Stimulated activated CD4-positive, alpha-beta T cell treated with anti-CD3 and anti-CD28 coated beads, Interleukin-4, amount 100 ng/mL, for 1 hour (primary cell): ENCODE measurements around the gene RO60.
A peak's percentile ranks its signal among the peaks of the same experiment; 100 is the strongest.

ENCODE experiments used
- DNase-seq: peaks from one replicate; pipeline ENCODE4 v3.0.0-alpha.2; 2020

Gene RO60

DNA sequence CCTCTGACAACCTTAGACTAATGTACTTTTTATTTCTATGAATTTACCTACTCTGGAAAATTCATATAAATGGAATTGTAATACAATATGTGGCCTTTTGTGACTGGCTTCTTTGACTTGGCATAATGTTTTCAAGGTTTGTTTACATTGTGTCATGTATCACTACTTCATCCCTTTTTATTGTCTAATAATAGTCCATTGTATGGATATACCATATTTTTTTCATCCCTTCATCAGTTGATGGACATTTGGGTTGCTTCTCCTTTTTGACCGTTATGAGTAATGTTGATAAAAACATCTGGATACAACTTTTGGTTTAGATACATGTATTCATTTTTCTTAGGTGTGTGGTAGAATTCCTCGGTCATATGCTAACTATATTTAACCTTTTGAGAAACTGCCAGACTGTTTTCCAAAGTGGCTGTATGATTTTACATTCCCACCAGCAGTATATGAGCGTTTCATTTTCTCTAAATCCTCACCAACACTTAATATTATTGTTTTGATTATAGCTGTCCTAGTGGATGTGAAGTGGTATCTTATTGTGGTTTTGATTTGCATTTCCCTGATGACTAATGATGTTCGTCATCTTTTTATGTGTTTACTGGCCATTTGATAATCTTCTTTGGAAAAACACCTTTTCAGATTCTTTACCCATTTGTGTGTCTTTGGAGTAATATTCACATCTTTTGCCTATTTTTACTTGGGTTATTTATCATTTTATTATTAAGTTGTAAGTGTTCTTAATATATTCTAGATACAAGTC lies 3.5 kb downstream of the RO60 start:
- no peak for DNase-seq

- no peak for DNase-seq
Measured at GRCh38 chr1:193065954-193066353, 6.5 kb downstream of the RO60 start.

GRCh38 chr1:193066606-193067005 lies 7.2 kb downstream of the RO60 start:
- DNase-seq = no peak

DNA sequence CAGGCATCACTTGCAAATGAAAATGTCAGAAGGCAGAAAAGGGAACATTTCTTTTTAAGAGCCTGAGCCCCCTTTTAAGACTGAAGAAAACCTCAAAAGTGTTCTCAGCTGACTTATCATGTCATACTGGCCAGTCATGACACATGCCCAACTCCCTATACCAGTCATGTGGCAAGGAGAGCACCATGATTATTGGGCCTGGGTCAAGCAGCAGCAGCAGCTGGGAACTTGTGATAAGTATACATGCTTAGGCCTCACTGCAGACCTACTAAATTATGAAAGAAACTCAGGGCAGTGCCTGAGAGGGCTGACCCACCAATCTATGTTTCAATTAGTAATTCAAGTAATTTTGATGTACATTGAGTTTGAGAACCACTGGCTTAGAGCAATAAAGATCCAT lies 8.6 kb downstream of the RO60 start:
- no peak for DNase-seq

GRCh38 chr1:193069748-193070385 lies 10.5 kb downstream of the RO60 start:
- DNase-seq = no peak

DNA sequence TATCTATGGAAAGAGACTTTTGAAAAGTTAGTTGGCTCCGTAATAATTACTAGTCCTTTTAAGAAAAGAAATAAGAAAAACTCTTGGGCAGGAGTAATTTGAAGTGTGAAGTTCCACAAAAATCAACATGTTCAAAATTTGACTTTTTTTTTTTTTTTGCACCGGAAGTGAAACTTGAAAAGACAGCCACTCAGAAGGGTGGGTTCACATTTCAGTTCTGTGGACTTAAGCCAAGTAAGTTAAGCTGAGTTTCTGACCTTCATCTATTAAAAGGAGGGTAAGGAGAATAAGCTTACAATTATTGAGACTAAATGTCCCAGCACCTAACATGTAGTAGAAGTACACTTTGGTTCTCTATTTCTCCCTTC lies 11.0 kb downstream of the RO60 start:
- DNase-seq = no peak

DNA sequence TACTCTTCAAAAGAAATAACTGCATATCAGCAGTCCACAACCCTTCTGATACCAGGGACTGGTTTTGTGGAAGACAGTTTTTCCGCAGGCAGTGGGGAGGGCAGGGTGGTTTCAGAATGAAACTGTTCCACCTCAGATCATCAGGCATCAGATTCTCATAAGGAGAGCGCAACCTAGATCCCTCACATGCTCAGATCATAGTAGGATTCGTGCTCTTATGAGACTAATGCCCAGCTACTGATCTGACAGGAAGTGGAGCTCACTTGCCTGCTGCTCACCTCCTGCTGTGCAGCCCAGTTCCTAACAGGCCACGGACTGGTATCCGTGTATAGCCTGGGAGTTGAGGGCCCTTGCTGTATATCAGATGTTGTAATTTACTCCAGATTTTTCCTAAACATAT lies 11.5 kb downstream of the RO60 start:
- DNase-seq = no peak

DNA sequence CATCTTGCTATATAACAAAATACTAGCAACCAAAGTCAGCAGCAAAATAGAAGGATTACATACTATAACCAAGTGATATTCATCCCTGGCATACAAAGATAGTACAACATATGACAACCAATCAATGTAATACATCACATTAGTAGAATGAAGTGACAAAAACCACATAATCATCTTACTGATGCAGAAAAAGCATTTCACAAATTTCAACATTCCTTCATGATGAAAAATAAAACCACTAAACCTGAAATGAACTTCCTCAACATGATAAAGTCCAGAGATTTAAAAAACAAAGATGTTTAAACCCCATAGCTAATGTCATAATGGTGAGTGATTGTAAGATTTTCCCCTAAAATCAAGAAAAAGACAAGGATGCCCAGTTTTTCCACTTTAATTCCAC lies 18.6 kb downstream of the RO60 start:
- DNase-seq = no peak

- DNase-seq = no peak
Measured at GRCh38 chr1:193079187-193079586, 19.8 kb downstream of the RO60 start.

DNA sequence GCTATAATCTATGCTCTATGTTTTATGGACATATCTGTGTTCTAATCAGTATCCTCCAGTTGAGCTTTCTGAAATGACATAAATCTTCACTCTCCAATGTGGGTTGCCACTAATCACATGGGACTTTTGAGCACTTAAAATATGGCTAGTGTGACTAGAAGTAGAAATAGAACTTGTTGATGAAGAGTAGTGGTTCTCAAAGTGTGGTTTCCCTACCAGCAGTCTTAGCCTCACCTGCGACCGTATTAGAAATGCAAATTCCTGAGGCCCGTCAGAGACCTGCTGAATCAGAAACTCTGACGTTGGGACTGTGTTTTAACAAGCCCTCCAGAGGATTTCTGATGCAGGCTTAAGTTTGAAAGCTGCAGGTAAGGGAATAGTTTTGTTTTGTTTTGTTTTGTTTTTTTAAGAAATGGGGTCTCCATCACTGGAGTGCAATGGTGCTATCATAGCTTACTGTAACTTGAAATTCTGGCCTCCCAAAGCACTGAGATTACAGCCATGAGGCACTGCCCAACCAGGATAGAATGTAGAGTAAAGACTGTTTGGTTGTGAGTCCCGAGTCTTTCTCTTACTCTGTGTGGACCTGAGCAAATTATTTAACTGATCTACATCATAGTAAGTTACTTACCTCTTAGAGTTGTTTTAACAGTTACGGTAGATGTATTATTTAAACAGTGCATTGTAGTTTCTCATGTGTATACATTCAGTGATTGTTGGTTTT lies 24.1 kb downstream of the RO60 start:
- no peak for DNase-seq

DNA sequence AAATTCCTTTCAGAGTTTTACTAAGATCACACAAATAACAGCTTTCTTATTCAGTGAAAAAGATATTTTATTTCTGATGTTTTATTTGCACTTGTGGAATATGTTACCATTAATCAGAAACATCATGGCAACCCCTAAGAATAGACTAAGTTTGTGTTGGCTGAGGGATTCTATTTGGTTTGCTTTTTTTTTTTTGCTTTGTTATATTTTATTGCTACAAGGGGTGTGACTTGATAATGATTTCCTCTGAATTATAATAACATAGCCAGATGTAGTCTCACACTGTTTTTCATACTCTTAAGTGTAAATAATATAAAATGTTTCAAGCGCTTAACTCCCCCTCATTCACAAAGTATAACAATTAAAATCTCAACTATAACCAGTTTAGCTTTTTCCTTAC lies 25.9 kb downstream of the RO60 start:
- DNase-seq = no peak

DNA sequence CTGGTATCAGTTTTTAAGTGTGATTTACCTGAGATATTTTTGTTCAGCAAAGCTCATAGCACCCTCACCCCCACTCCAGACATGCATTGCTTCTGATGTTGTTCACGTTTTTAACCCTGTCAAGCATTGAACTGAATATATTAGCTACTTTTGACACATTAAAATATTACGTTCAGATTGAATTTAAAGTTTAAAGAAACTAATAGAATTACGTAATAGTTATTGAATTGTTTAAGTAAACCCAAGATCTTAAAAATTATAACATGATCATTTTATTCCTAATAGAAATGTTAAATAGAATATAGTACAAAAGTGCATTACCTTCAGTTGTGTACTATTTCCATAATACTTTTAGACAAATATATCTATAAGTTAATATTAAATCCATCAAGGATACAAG lies 26.9 kb downstream of the RO60 start:
- no peak for DNase-seq

GRCh38 chr1:193087893-193088292 lies 28.5 kb downstream of the RO60 start:
- no peak for DNase-seq

DNA sequence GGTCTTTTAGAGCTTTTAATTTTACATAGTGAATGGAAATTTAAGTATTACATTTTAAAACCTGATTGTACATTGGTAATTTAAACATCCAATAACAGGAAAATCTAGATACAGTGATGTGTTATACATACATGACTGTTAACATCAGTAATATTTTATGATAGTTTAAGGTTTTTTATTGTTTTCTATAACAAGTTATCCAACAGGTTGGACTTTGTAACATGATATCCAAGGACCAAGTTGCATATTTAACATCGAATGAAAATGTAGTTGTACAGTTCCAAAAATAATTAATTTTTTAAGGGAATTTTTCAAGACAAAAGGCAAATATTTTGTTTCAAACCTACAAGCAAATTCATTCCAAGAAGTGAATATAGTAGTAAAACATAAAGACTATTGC lies 31.5 kb downstream of the RO60 start:
- DNase-seq = no peak

GRCh38 chr1:193094112-193094511 lies 34.7 kb downstream of the RO60 start:
- no peak for DNase-seq

GRCh38 chr1:193102662-193103061 lies 43.2 kb downstream of the RO60 start:
- DNase-seq = no peak

DNA sequence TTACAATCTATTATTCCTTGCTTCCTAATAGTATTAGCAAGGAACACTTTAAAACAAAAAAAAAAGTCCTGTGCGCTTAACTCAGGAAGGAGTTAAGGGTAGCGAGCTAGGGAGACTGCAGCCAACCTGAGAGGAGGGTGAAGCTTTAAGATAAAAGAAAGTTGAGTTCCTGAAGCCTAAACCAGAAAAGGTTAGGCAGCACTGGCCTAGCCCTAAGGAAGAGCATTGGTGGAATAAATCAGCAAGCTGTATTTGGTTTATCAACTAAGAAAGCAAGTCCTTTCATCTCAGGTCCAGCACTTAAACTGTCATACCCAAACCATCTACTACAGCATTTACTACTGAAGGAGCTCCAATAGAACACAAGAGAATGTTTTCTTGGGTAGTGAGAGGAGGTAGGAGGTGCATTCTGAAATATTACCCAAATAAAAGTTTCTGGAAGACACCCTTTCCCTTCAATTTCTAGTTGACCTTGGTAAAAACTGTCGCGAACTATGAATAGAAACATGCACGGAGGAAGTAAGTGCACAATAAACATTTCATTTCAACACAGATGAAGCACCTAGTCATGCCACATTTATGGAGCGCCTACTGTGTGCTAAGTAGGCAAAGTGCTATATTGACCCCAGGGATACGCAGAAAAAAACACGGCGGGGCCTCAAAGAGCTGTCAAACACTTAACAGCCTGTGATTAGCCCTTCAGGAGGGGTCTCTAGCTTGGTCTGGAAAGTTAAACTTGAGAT lies 44.5 kb downstream of the RO60 start:
- no peak for DNase-seq

DNA sequence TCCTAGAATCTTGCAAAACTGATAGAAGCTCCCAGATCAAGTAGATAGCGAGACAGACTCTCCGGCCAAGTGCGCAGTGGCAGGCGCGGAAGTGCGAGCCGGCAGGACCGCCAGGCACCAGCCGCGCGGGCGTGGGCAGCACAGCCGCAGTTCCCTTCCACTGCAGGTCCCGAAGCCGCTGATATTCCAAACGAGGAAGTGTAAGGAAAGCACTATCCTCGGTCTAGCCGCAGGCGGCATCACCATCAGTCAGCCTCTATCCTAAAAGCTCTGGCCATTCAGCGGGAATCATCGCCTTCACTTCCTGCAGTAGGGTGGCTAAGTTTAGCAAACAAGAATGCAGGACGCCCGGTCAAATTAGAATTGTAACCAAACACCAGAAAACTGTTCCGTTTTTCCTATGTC lies 45.1 kb downstream of the RO60 start:
- DNase-seq = peak; percentile 21

DNA sequence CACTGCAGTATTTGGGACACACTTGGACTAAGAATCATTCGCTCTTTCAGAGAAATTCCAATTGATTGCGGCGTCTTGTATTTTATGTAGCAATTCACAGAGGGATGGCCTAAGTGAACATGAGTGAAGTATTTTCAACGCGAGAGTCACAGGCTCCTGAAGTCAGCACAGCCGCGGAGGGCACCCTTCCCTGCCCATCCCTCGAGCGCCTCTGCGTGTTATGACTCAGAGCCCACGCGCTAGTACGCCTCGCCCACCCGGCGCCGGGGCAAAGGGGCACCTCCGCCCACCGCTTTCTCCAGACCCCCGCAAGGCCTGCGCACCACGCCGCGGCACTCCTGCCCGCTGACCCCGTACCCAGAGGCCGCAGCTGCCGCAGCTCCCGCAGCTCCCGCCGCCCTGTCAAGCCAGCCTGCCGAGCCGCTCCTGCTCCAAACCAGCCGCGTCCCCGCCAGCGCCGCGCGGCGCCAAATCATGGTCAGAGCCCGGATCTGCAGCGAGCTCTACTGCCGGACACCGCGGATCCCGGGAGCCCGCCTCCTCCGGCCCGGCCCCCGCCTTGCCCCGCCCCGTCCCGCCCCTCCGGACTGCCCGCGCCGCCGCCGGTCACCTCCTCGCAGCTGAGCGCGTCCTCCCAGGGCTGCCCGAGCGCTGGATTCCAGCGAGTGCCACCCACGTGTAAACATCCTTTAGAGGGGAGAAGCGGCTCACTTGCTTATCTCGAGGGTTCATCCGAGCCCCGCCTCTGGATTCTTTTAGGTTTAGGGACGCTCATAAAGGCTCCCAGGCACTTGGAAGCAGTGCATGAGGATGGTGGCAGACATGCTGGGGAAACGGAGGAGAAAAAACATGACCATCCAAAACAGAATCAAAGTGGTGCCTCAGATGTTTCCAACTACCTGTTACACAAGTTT lies 45.8 kb downstream of the RO60 start, which contains the start of gene GLRX2:
GLRX2 (minus strand) TSS at position 508 of the 914 bp plus-strand sequence; CDS start at position 476, 32 bp downstream.
- peak; percentile 64 for DNase-seq

- no peak for DNase-seq
Measured at GRCh38 chr1:193105821-193106177, 46.4 kb downstream of the RO60 start.

DNA sequence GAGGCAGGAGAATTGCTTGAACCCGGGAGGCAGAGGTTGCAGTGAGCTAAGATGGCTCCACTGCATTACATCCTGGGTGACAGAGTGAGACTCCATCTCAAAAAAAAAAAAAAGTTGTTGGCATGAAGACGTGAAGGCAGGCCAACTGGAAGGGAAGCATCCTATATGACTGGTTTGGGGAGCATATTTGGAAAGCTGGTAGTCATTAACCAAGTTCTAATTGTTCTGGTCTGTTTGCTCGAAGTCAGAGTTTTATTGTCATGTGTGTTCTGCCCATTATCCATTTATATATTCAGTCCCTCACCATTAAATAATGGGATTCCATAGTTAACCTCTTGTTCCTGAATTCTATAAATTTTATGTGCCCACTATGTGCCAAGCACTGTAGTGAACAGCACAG lies 49.1 kb downstream of the RO60 start:
- DNase-seq = no peak
